ENCODE results near the gene BACH2. TPM values are rescaled to one million over a fixed set of nuclear protein-coding genes. Genes with fewer than 3 reads are reported as not detected.

Gene BACH2
- total RNA-seq, 1 donor from 2014 or later, result 7.8 TPM

DNA sequence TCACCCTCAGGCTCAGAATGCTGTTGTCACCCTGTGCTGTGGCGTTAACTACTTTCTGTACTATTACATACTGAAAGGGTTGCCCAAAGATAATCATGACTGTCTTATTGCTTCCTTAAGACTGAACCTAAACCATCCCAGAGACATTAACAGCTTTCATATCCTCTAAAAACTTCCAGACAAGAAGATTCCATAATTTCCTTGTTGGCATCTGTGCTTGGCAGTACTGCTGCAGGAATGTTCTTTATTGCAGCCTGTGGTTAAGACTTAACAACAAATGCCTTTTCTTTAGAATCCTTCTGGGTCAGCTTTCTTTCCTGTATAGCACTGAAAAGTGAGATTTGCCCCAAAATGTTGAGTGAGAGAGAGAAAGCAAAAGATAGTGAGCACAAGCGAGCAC is 292.7 kb downstream of the BACH2 start:
- Mint-ChIP-seq H3K4me3 (ENCODE audit: unreplicated experiment) (no peak overlapping the region), H3K9me3 (ENCODE audit: low read depth) (no peaks in the 10 kb centered on the region)

DNA sequence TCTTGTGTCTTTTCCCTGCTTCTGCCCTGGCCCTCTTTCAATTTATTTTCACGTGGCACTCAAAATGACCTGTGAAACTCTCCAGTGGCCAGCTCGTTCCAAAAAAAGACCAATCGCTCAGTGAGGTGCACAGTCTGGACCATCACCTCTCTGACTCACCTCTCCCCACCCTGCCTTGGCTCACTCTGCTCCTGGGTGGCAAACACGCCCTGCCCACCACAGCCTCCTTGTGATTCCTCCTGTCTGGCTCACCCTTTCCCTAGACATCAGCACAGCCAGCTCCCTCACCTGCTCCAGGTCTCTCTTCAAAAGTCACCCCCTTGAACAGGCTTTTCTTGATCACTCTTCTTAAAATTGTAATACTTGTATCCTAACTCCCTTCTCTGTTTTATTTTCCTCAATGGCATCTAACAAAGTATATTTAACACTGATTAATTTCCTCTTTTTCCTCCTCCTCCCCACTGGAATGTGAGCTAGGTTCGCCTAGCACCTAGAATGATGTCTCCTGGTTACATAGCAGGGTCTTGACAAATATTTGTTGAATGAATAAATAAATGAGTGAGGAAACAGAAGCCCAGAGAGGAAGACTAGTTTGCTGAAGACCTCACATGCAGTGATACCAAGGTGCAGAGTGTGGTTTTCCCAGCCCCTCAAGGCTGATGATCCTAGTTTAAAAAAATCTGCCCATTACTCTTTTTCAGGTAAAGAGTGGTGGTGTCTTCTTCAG is 293.4 kb downstream of the BACH2 start:
- no peak for DNase-seq (ENCODE audit: low spot score)
- Mint-ChIP-seq H3K4me1 (ENCODE audit: low read depth) (peaks cover 2% of the 10 kb centered on the region), H3K4me3 (ENCODE audit: unreplicated experiment) (no peak overlapping the region), H3K27ac (ENCODE audit: unreplicated experiment) (no peak overlapping the region), H3K36me3 (ENCODE audit: low read depth) (no peaks in the 10 kb centered on the region), H3K27me3 (ENCODE audit: low read depth) (no peaks in the 10 kb centered on the region), H3K9me3 (ENCODE audit: low read depth) (no peaks in the 10 kb centered on the region)
- TF ChIP-seq, protein P1, sequence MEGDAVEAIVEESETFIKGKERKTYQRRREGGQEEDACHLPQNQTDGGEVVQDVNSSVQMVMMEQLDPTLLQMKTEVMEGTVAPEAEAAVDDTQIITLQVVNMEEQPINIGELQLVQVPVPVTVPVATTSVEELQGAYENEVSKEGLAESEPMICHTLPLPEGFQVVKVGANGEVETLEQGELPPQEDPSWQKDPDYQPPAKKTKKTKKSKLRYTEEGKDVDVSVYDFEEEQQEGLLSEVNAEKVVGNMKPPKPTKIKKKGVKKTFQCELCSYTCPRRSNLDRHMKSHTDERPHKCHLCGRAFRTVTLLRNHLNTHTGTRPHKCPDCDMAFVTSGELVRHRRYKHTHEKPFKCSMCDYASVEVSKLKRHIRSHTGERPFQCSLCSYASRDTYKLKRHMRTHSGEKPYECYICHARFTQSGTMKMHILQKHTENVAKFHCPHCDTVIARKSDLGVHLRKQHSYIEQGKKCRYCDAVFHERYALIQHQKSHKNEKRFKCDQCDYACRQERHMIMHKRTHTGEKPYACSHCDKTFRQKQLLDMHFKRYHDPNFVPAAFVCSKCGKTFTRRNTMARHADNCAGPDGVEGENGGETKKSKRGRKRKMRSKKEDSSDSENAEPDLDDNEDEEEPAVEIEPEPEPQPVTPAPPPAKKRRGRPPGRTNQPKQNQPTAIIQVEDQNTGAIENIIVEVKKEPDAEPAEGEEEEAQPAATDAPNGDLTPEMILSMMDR (IDR thresholded peaks at IDR 0.05), result no peak

More for the DNA sequence above, 292.7 kb downstream of the BACH2 start:
- no peak for DNase-seq (ENCODE audit: low spot score)
- H3K27ac Mint-ChIP-seq (ENCODE audit: unreplicated experiment), result no peak overlapping the region
- H3K36me3 Mint-ChIP-seq (ENCODE audit: low read depth), result no peaks in the 10 kb centered on the region
- TF ChIP-seq, protein P1 (IDR thresholded peaks at IDR 0.05), result no peak
- no peaks in the 10 kb centered on the region for H3K27me3 Mint-ChIP-seq (ENCODE audit: low read depth)
- H3K4me1 Mint-ChIP-seq (ENCODE audit: low read depth), result peaks cover 9% of the 10 kb centered on the region

DNA sequence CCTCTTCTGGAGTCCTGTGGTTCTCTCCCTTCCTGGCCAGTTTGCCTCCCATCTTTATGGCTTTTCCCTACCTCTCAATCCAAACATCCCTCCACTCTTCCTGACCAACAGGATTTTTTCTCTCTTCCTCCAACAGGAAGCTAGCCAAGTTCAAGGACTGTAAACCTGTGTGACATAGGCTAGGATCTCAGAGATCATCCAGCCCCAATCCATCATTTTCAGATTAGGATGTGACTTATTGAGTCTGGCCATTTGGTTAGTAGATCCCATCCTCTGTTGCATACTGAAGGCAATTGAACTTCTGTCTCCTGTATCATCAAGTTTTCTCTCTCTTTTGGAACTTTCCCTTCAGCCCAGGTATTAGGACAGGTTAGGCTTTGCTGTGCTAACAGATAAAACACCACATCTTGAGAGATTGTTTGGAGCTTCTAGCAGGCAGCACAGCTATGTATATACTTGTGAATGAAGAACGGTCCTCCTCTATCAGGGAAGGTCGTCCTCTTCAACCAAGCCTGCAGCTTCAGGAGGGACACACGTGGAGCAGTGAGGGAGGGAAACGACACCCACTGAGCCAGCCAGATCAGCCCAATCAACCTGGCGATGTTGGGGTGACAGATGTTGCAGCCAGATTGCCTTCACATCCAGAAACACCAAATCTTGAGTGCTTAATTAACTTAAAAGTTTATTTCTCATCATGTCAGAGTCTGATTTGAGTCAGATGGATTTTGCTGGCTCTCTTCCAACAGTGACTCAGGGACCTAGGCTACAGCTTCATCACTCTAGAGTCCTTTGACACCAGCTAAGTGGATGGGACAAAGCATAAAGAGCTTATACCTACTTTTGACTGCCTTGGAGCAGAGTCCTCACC is 295.5 kb downstream of the BACH2 start:
- no peak overlapping the region for H3K4me3 Mint-ChIP-seq (ENCODE audit: unreplicated experiment)
- no peak for DNase-seq (ENCODE audit: low spot score)
- no peaks in the 10 kb centered on the region for H3K4me1 Mint-ChIP-seq (ENCODE audit: low read depth)
- H3K9me3 Mint-ChIP-seq (ENCODE audit: low read depth), result no peaks in the 10 kb centered on the region
- H3K27ac Mint-ChIP-seq (ENCODE audit: unreplicated experiment), result no peak overlapping the region
- no peaks in the 10 kb centered on the region for H3K27me3 Mint-ChIP-seq (ENCODE audit: low read depth)
- H3K36me3 Mint-ChIP-seq (ENCODE audit: low read depth), result no peaks in the 10 kb centered on the region
- TF ChIP-seq, protein P1 (IDR thresholded peaks at IDR 0.05), result no peak

DNA sequence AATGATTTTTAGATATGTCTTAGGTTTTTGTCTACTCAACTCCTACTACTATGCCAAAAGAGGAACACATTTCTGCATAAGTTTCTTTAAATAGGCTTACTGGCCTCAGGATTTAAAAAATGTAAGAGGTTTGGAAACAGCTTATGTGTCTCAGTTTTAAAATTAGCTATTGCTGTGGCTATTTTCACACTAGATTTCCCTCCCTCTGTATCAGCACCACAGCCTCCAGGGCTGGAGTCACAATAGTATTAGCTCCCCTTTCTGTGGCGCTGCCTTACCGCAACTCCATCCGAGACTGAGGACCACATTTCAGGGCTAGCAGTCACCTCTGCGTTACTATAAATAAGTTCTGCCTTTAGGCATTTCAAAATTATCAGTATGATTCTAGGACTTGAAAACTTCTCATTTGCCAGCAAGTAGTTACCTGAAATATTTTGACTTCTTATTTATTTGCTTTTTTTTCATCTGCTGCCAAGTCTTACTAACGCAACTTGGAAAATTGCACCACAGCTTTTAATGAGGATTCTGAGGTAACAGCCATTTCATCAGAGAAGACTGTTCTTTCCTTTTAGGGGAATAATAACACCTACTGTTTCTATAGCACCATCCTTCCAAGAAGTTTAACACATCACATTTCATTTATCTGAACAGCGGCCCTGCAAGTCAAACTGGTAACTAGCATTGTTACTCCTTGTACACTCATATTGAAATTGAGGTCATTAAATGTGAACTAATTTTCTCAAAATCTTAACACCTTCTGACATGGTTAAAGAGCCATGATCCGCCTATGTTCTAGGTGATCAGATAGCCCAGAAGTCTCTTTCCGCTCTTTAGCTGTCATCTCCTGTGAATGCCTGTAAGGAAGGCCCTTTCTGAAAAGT is 296.5 kb downstream of the BACH2 start:
- no peak for DNase-seq (ENCODE audit: low spot score)
- TF ChIP-seq, protein P1 (IDR thresholded peaks at IDR 0.05), result no peak
- no peaks in the 10 kb centered on the region for H3K27me3 Mint-ChIP-seq (ENCODE audit: low read depth)

DNA sequence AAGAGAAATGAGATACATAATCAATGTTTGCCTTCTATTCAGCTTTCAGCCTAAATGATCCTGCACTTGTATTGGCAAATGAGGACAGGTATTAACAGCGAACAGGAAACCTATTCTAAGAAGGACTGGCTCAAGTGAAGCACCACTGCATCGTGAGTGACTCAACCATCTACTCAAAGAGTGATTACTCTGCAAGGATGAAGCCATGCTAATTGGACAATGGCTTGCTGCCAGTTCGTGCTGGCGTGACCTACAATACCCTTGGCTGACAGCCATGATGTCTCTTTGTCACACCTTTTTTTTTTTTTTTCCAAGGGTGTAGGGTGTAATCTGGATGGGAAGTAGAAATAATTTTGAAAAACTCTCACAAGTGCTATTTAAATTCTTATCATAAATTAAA is 297.5 kb downstream of the BACH2 start:
- H3K4me1 Mint-ChIP-seq (ENCODE audit: low read depth), result peaks cover 9% of the 10 kb centered on the region
- DNase-seq (ENCODE audit: low spot score), result no peak
- no peak overlapping the region for H3K4me3 Mint-ChIP-seq (ENCODE audit: unreplicated experiment)
- TF ChIP-seq, protein P1 (IDR thresholded peaks at IDR 0.05), result no peak
- no peaks in the 10 kb centered on the region for H3K27me3 Mint-ChIP-seq (ENCODE audit: low read depth)
- H3K36me3 Mint-ChIP-seq (ENCODE audit: low read depth), result no peaks in the 10 kb centered on the region
- H3K27ac Mint-ChIP-seq (ENCODE audit: unreplicated experiment), result peak overlapping the region; percentile 29
- H3K9me3 Mint-ChIP-seq (ENCODE audit: low read depth), result no peaks in the 10 kb centered on the region

More for the DNA sequence above, 296.5 kb downstream of the BACH2 start:
- no peaks in the 10 kb centered on the region for H3K4me1 Mint-ChIP-seq (ENCODE audit: low read depth)
- no peak overlapping the region for H3K4me3 Mint-ChIP-seq (ENCODE audit: unreplicated experiment)
- H3K9me3 Mint-ChIP-seq (ENCODE audit: low read depth), result no peaks in the 10 kb centered on the region
- no peaks in the 10 kb centered on the region for H3K36me3 Mint-ChIP-seq (ENCODE audit: low read depth)
- H3K27ac Mint-ChIP-seq (ENCODE audit: unreplicated experiment), result no peak overlapping the region

Measured in chondrocyte (in vitro differentiated cells).